HL-60/S4 treated with phorbol 12-myristate 13-acetate at 8.2 ng/mL for 4 days and 3 days (cell line): ENCODE data around the gene FHDC1.

Experiments used
- in situ Hi-C: fragments of 300-500 bp; cut with MboI; formaldehyde crosslinking; loops from 2 replicates; pipeline ENCODE4 v1.15.0; 2022; ENCODE audit warnings: low sequenced_read_pairs

FHDC1 gene

DNA sequence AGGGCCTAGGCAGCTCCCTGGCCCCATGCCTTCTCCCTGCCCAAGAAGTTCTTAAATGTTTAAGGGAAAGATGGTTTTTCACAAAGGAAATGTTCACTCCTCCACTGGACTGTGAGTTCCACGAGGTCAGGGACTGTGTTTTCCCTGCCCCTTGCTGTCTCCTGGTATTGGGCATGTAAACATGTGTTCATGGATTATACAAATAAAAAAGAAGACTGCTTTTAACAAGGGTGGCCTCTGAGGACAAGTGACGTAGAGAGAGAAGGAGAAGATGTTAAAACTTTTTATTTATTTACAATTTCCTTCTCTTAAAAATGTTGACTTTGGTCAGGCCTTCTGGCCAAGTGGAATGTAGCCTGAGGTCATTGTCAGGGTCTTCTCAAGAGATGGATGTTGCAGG is 66.0 kb downstream of the FHDC1 start:
- in situ Hi-C loops: no loop called here

DNA sequence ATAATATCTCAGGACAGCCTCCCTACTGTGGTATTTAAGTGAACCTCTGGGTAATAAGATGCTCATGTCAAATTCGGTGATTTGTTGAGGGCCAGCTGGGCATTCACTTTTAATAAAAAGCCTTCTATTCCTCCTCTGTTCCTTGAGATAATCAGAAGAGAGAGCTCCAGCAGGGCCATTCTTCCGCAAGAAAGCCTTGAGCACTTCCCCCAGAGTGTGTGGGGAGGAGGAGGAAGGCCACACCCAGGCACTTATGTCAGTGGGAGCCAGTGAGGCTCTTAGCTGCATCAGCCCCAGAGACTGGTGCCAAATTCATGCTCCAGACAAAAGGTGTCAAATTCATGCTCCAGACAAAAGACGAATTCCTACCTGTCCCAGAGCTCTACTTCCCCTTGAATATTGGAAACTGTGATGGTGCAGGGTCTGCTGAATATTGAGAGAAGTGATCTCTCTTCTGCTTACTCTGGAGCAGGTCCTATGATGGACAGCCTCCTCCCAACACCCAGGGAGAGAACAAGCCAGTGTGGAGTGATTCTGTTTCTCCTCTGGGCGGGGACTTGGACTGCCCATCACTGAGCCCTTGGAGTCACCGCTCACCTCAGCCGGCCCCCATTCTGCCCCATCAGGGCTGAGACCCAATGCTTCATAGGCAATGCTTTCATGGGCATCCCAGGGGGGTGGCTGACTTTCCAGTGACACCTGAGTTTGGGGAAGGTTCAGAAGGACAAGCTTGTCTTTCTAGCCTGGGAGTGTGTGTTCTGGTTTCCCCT is 68.1 kb downstream of the FHDC1 start:
- in situ Hi-C loops: no loop called here

DNA sequence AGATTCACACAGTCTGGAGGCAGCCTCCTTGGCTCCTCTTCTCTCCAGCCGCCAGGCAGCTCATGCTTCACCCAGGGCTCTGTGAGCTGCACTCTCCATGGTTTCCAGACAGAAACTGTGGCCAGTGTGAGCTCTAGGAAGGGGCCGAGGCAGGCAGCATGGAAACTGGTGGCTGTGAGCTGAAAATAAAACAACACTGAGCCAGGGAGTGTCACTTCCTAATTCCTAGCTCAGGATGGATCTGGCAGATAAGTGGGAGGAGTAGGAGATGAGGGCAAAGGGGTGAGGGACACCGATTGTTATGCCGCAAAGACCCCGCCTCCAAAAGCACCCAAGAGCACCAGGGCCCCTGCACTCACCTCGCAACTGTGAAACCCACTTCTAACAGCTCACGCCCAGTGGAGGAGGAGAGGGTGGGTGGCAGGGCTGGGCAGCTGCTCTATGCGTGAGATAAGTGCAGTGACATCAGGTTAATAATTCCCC is 69.8 kb downstream of the FHDC1 start:
- in situ Hi-C loops: no loop called here

DNA sequence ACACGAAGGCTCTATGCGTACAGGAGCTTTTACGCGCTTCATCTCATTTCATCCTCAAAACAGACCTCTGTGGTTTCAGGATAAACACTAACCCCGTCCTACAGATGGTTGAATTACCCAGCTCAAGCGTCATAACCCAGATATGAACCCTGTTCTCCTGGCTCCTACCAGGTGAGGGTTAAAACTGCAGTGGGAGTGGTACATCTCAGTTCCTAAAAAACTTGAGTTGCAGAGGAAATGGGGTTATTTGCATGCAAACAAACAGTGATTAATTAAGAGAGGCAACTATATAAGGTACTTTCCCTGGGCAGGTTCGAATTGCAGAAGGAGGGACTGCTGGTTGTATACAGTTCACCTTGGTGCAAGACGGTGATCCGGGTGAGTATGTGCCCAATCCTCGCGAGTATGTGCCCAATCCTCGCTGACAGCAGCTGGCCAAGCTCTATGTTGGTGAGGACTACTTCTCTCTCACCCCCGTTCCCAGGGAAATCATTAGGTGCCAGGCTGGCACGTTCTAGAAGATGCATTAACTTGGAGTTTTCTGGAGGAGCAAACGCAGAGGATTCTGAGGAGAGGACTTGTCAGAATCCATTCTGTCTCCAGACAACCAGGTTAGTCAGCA is 72.6 kb downstream of the FHDC1 start:
- in situ Hi-C loops: no loop called here

DNA sequence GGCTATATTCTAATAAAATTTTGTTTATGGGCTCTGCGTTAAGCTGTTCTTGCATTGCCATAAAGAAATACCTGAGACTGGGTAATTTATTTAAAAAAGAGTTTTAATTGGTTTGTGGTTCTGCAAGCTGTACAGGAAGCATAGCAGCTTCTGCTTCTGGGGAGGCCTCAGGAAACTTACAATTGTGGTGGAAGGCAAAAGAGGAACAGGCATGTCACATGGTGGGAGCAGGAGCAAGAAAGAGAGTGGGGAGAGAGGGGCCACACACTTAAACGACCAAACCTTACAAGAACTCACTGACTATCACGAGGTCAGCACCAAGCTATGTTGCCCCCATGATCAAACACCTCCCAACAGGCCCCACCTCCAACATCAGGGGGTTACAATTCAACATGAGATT is 74.0 kb downstream of the FHDC1 start:
- in situ Hi-C loops: no loop called here

DNA sequence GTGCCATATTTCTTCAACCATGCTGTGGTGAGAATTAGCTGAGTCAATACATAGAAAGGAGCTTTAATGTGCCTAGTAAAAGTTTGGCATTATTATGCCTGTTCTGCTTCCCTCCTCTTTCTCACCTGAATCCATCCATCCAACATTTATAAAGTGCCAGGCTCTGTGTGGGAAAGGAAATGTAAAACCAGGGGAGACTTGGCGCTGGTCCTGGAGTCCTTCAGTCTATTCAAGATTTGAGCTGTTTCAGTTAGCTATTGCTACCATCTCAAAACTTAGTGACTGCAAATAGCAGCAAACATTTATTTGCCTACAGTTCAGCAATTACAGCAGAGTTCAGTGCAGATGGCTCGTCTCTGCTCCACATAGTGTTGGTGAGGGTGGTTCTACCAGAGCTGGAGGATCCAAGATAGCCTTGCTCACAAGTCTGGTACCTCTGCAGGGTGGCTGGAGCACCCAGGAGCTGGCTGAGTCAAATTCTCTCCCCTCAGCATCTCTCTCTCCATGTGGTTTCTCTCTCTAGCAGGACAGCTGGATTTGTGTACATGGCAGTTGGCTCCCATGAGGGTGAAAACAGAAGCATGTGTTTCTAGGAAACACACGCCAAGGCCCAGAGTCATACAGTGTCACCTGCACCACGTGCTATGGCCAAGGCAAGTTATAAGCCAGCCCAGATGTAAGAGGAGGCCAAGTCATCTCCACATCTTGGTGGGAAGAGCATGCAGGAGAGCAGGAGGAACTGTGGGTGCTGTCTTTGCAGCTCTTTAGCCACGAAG is 77.3 kb downstream of the FHDC1 start:
- in situ Hi-C loops: no loop called here

- in situ Hi-C loops: no loop called here
Measured at GRCh38 chr4:153014460-153014859, 78.3 kb downstream of the FHDC1 start.

DNA sequence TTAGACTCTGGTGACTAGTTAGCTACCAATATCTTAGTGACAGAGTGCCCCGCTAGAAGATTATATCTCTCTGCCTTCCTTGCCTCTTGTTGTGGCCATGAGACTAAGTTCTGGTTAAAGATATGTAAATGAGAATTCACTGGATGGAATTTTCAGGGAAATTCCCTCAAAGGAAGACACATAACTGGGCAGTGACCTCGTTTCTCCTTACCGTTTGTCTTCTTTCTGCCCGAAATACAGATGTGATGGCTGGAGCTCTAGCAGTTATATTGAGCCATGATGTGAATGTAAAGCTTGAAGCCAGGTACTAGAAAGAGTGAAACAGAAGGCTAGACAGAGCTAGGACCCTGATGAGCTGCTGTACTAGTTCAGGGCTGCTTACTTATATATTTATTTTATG is 80.5 kb downstream of the FHDC1 start:
- in situ Hi-C loops: no loop called here

DNA sequence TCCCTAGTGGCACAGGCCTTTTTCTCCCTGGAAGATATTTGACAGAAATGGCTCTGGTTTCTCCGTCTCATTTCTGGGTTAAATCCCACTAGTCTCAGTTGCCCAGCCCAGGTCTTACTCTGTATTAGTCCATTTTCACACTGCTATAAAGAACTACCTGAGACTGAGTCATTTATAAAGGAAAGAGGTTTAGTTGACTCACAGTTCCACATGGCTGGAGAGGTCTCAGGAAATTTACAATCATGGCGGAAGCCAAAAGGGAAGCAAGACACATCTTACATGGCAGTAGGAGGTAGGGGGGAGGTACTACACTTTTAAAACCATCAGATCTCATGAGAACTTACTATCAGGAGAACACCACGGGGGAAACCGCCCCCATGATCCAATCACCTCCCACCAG is 81.9 kb downstream of the FHDC1 start:
- in situ Hi-C loops: no loop called here

GRCh38 chr4:153018684-153019083 is 82.6 kb downstream of the FHDC1 start:
- in situ Hi-C loops: no loop called here

DNA sequence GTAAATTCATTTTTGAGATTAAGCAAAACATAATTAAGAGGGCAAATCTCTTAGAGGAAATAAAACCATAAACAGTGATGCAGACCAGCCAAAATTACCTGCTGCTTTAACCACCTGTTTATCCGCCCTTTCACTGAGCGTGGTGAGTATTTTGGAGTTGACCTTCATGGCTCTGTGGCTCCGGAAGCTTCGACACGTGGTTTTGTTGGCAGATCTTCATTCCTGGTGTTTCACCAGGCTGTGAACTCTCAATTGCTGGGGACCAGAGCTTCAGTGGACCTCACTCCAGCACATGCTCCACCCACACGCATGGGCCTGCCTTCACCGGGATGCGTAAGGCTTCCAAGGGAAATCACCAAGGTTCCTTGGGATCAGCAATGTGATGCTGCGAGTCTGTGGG is 83.8 kb downstream of the FHDC1 start:
- in situ Hi-C loops: no loop called here

GRCh38 chr4:153020457-153020856 is 84.3 kb downstream of the FHDC1 start:
- in situ Hi-C loops: no loop called here

DNA sequence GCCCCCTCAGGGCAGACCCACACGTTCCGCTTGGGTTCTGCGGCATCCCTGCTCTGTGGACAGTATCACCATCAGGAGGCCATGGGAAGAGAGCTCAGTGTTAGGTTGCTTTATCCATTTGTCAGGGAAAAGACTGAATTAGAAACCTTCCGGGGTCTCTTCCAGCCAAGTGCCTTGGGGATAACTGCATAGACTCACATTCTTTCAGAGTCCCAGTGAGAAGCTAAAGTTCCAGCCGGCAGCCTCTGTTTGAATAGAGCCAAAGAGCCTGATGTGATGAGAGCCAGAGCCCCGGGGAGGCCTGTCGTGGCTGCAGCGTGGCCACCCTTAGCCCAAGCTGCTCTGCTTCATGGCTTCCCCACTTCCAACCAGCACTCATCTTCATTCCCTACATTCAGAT is 85.2 kb downstream of the FHDC1 start:
- in situ Hi-C loops: no loop called here

GRCh38 chr4:153022241-153022715 is 86.2 kb downstream of the FHDC1 start:
- in situ Hi-C loops: no loop called here

DNA sequence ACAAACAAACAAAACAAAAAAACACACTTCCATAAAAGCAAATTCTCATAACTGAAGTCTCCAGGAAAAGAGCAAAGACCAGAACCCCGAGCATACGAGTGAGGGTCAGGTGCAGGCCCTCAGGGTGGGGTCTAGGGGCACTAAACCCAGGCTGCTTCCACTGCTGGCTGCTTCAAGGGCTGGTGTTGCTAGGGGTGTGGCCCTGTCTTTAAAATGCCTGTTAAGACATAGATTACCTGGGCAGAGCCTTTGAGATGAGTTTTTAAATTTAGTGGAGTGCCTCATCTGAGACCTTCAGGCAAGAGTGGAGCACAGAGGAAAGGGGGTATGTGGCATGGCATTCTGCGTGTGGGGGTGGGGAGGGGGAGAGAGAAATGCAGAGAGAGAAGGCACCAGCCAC is 87.0 kb downstream of the FHDC1 start:
- in situ Hi-C loops: no loop called here

GRCh38 chr4:153023692-153024394 is 87.7 kb downstream of the FHDC1 start:
- in situ Hi-C loops: no loop called here

DNA sequence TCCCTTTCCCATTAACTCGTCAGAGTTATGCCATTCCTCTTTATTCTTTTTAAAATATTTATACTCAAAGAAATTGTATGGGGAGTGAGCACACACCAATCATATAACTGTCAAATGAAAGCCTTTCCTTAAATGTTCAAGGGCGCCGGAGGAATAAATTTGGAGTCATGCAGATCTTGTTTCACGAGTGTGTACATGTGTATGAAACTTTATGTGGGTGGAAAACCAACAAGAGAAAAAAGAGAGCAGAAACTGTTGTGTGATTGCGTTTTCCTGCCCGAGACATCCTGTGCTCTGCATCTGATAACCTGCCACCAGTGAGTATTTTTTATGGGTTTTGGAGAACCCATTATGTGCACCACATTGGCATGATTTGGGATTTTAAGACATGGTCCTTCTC is 88.3 kb downstream of the FHDC1 start:
- in situ Hi-C loops: no loop called here

DNA sequence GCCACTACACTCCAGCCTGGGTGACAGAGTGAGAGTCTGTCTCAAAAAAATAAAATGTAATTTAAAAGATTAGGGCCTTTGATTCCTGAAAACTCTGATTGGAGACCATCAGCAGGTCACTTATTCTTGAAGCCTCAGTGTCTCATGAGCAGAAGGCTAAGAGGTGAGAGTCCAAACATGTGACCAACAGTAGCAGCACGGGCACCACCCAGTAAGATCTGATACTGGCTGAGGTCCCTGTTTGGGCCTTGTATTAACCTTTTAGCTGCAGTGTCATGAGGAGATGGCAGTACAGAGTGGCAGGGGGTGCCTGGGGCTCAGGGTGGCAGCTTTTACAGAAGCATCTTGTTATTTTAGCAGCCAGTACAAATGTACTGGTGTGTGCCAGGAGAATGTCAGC is 89.3 kb downstream of the FHDC1 start:
- in situ Hi-C loops: no loop called here

- in situ Hi-C loops: no loop called here
Measured at GRCh38 chr4:153026591-153027346, 90.6 kb downstream of the FHDC1 start.

DNA sequence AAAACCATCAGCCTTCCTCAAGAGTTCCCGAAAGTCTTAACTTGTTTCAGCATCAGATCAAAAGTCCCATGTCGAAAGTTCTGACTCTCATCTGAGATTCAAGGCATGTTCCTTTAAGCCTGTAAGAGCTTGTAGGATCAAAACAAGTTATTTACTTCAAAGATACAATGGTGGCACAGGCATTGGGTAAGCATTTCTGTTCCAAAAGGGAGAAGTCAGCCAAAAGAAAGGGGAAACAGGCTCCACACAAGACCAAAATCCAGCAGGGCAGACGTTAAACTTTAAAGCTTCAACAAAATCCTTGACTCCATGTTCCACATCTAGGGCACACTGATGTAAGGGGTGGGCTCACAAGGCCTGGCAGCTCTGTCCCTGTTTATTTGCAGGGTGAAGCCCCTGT is 91.7 kb downstream of the FHDC1 start:
- in situ Hi-C loops: no loop called here
